Activated naive CD8-positive, alpha-beta T cell treated with anti-CD3 and anti-CD28 coated beads, Interleukin-2, amount 10 ng/mL, durations not matched to agents 7 days and 5 days (primary cell): Measurements from ENCODE around the gene GCLC. TPM values are rescaled to one million over a fixed set of nuclear protein-coding genes. Genes with fewer than 3 reads are reported as not detected.
A peak's percentile ranks its signal among the peaks of the same experiment; 100 is the strongest.
"Not testable (repeated sequence)": the region's sequence is repeated elsewhere in the genome, so short reads cannot be mapped to it uniquely, and the experiment has no call there.

ENCODE experiments used
- ATAC-seq: fragments of 150-1000 bp; cut with Tn5 transposase; one replicate; pipeline ENCODE4 v1.10.0; 2021; ENCODE audit warnings: low read depth, moderate library complexity
- POLR2A ChIA-PET: fragments of 350-600 bp; sonication (Branson Sonifier 250); formaldehyde crosslinking; loops from one replicate; lab custom pipeline; 2021; ENCODE audit warnings: antibody characterized with exemption; lab: Charles Lee
- DNase-seq: peaks from one replicate; pipeline ENCODE4 v3.0.0; 2021
- H3K27ac Mint-ChIP-seq: one replicate; pipeline ENCODE4 v1.8.0; 2022; ENCODE audit warnings: mild to moderate bottlenecking, mixed read lengths
- H3K27me3 Mint-ChIP-seq: one replicate; pipeline ENCODE4 v1.8.0; 2022; ENCODE audit warnings: mild to moderate bottlenecking, moderate library complexity, mixed read lengths
- H3K36me3 Mint-ChIP-seq: one replicate; pipeline ENCODE4 v1.8.0; 2021; ENCODE audit warnings: mild to moderate bottlenecking, mixed read lengths
- H3K4me1 Mint-ChIP-seq: one replicate; pipeline ENCODE4 v1.8.0; 2021; ENCODE audit warnings: mixed read lengths
- H3K4me3 Mint-ChIP-seq: one replicate; pipeline ENCODE4 v1.8.0; 2022; ENCODE audit warnings: mild to moderate bottlenecking, moderate library complexity, mixed read lengths
- H3K9me3 Mint-ChIP-seq: one replicate; pipeline ENCODE4 v1.8.0; 2021; ENCODE audit warnings: mixed read lengths
- total RNA-seq, 2 experiments: library from RNA; stranded (reverse); gene quantifications; one replicate each; pipeline ENCODE4 v1.2.3, GENCODE V29; 2021

The GCLC gene
- total RNA-seq, 2 experiments from 2014 or later = 32.2 to 33.7 TPM

- no peaks in the 10 kb centered on the region for H3K4me1 Mint-ChIP-seq
- no peak overlapping the region for H3K4me3 Mint-ChIP-seq
- DNase-seq (no peak), ATAC-seq (peak; percentile 26)
- POLR2A ChIA-PET = no interaction called here
- peaks cover 2% of the 10 kb centered on the region for H3K36me3 Mint-ChIP-seq
- H3K27ac Mint-ChIP-seq = no peak overlapping the region
- no peaks in the 10 kb centered on the region for H3K9me3 Mint-ChIP-seq
- H3K27me3 Mint-ChIP-seq = peaks cover 19% of the 10 kb centered on the region
Measured at GRCh38 chr6:53492860-53493634, 51.9 kb downstream of the GCLC start.

GRCh38 chr6:53487080-53487479 lies 57.8 kb downstream of the GCLC start:
- Mint-ChIP-seq H3K9me3 (no peaks in the 10 kb centered on the region), H3K27me3 (peaks cover 42% of the 10 kb centered on the region), H3K4me1 (peaks cover 9% of the 10 kb centered on the region), H3K27ac (no peak overlapping the region), H3K4me3 (no peak overlapping the region), H3K36me3 (no peaks in the 10 kb centered on the region)
- POLR2A ChIA-PET = no interaction called here
- no peak for ATAC-seq
- DNase-seq = no peak

DNA sequence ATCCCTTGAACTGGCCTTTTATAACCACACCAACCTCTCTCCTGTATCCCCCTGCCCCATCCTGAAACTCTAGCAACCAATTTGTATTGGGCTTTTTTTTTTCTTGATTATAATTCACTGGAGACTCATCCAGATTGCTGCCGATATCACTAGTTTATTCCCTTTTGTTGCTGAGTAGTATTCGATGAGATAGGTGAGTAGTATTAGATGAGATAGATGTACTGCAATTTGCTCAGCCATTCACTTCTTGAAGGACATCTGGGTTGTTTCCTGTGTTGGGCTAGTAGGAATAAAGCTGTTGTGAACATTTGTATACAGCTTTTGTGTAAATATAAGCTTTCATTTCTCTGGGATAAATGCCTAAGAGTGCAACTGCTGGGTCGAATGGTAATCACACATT lies 58.2 kb downstream of the GCLC start:
- Mint-ChIP-seq H3K27ac (no peak overlapping the region), H3K27me3 (peaks cover 41% of the 10 kb centered on the region), H3K36me3 (no peaks in the 10 kb centered on the region), H3K4me1 (peaks cover 9% of the 10 kb centered on the region), H3K4me3 (no peak overlapping the region), H3K9me3 (no peaks in the 10 kb centered on the region)
- DNase-seq = no peak
- ATAC-seq = no peak
- POLR2A ChIA-PET = no interaction called here

DNA sequence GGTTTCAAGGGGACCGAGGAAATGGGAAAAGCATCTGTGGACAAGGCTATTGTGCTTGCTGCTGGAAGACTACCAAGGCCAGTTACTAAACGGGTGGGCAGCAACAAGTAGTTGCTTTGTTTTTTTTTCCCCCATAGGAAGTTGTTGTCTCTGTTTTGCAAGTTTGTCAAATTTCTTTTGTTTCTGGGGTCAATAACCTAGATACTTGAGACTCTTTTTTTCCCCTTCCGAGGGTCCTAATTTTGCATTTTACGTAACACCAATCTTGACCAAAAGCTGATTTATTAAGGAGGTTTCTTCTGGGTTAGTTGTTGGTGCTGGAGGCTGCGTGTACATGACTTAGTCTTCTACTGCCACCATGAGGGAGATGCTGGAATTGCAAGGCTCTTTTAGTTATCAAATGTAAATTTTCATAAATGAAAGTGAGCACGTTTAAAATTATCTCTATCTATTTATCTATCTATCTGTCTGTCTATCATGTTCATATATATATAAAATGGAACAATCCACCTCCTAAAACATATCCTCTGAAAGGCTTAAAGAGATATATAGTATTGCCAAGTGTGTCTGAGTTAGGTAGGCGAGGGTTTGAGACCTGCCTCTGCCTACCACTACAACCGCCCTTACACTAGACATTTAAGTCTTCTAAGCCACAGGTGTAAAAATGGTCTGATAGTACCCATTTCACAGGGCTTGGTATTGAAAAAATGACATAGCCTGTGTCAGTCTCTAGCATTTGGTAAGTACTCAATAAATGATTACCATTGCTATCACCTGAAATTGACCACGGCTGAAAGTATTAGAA lies 60.2 kb downstream of the GCLC start:
- no peak for ATAC-seq
- POLR2A ChIA-PET = no interaction called here
- peaks cover 36% of the 10 kb centered on the region for H3K27me3 Mint-ChIP-seq

DNA sequence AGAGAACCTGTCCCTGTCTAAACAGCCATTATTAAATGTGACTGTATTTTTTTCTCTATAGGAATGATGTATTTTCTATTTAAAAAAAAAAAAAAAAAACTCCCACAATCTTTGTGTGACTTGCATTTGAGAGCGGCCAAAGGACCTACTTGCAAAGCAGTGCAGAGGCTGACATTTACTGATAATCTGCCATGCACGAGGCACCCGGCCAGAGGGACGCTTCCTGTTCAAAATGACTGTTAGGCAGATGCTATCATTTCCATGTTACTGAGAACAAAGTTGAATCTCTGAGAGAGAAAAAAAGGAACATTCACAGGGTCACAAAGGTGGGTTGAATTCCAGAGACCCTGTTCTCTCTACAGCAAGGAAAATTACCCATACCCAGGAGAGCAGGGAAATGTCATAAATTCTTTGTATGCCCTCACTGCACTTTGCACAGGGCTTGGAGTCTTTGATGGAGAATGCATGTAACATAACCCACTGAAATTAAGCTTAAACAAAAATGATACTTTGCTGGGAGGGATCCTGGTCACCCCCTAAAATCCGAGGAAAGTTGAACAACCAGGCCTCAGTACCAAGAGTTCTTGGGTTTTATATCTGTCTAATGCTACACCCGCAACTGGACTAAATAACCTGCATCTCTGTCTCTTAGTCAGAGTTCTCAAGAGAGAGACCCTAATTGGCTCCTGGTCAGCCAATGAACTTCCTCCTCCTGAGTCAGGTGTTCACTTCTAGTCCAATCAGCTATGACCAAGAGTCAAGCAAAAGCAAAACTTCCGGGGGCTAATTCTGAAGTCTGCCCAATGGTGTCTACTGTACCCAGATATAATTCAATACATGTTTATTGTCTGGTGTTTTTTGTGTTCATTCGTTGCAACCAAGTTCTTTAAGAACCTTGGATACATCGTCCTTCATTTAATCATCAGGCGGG lies 61.2 kb downstream of the GCLC start:
- no peaks in the 10 kb centered on the region for H3K36me3 Mint-ChIP-seq
- H3K4me1 Mint-ChIP-seq = peaks cover 15% of the 10 kb centered on the region
- H3K27ac Mint-ChIP-seq = no peak overlapping the region
- POLR2A ChIA-PET = no interaction called here
- DNase-seq (no peak), ATAC-seq (no peak)
- H3K27me3 Mint-ChIP-seq = peaks cover 28% of the 10 kb centered on the region
- H3K4me3 Mint-ChIP-seq = no peak overlapping the region
- H3K9me3 Mint-ChIP-seq = no peaks in the 10 kb centered on the region

More for the DNA sequence above, 60.2 kb downstream of the GCLC start:
- Mint-ChIP-seq H3K4me3 (no peak overlapping the region), H3K36me3 (no peaks in the 10 kb centered on the region), H3K27ac (no peak overlapping the region), H3K9me3 (no peaks in the 10 kb centered on the region), H3K4me1 (peaks cover 15% of the 10 kb centered on the region)
- no peak for DNase-seq

DNA sequence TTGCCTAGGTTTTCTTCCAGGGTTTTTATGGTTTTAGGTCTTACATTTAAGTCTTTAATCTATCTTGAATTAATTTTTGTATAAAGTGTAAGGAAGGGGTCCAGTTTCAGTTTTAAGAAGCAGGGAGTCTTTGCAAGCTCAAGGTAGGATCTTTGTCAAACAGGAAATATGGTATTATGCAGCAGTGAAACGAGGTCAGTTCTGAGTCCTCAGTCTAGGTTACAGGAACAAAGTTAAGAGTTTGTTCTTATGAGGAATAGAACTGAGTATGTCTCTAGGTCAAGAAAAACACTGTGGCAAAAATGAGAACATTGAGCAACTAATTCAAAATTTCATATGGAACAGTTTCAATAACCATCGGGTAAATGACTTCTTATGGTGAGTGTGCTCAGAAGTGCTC lies 63.6 kb downstream of the GCLC start:
- DNase-seq (no peak), ATAC-seq (no peak)
- POLR2A ChIA-PET = no interaction called here
- no peaks in the 10 kb centered on the region for H3K36me3 Mint-ChIP-seq
- H3K9me3 Mint-ChIP-seq = no peaks in the 10 kb centered on the region
- H3K27ac Mint-ChIP-seq = no peak overlapping the region
- H3K4me1 Mint-ChIP-seq = peaks cover 15% of the 10 kb centered on the region
- H3K27me3 Mint-ChIP-seq = peaks cover 16% of the 10 kb centered on the region
- H3K4me3 Mint-ChIP-seq = no peak overlapping the region

DNA sequence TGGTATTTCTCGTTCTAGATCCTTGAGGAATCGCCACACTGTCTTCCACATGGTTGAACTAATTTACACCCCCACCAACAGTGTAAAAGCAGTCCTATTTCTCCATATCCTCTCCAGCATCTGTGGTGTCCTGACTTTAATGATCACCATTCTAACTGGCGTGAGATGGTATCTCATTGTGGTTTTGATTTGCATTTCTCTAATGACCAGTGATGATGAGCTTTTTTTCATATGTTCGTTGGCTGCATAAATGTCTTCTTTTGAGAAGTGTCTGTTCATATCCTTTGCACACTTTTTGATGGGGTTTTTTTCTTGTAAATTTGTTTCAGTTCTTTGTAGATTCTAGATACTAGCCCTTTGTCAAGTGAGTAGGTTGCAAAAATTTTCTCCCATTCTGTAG lies 64.1 kb downstream of the GCLC start:
- H3K4me3 Mint-ChIP-seq, DNase-seq, H3K9me3 Mint-ChIP-seq, H3K27ac Mint-ChIP-seq, H3K36me3 Mint-ChIP-seq, ATAC-seq, POLR2A ChIA-PET: not testable (repeated sequence)
- peaks cover 15% of the 10 kb centered on the region for H3K4me1 Mint-ChIP-seq
- H3K27me3 Mint-ChIP-seq = peaks cover 14% of the 10 kb centered on the region

GRCh38 chr6:53479871-53480270 lies 65.0 kb downstream of the GCLC start:
- POLR2A ChIA-PET = no interaction called here
- Mint-ChIP-seq H3K27me3 (peaks cover 7% of the 10 kb centered on the region), H3K4me3 (no peak overlapping the region), H3K9me3 (no peaks in the 10 kb centered on the region), H3K27ac (no peak overlapping the region), H3K4me1 (peaks cover 15% of the 10 kb centered on the region), H3K36me3 (no peaks in the 10 kb centered on the region)
- ATAC-seq (no peak), DNase-seq (no peak)

GRCh38 chr6:53476964-53477363 lies 67.9 kb downstream of the GCLC start:
- POLR2A ChIA-PET = no interaction called here
- Mint-ChIP-seq H3K9me3 (no peaks in the 10 kb centered on the region), H3K4me3 (no peak overlapping the region), H3K36me3 (no peaks in the 10 kb centered on the region), H3K27ac (no peak overlapping the region), H3K4me1 (peaks cover 6% of the 10 kb centered on the region), H3K27me3 (peaks cover 3% of the 10 kb centered on the region)
- DNase-seq (no peak), ATAC-seq (no peak)

DNA sequence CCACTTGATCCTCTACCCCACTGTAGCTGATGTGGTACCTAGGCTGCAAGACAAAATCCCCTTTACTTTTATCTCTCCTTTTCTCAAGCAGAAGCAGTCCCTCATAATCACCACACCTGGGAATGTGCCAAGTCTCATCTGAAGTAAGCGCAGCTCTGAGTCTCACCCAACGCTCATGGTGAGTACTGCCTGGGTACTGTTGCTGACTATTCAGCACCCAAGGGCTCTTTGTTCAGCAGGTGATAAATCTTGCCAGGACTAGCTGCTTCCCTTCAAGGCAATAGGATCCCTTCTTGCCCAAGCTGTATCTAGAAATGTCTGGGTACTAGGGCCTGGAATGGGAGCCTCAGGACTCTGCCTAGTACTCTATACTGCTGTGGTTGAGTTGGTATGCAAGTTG lies 70.9 kb downstream of the GCLC start:
- POLR2A ChIA-PET = no interaction called here

DNA sequence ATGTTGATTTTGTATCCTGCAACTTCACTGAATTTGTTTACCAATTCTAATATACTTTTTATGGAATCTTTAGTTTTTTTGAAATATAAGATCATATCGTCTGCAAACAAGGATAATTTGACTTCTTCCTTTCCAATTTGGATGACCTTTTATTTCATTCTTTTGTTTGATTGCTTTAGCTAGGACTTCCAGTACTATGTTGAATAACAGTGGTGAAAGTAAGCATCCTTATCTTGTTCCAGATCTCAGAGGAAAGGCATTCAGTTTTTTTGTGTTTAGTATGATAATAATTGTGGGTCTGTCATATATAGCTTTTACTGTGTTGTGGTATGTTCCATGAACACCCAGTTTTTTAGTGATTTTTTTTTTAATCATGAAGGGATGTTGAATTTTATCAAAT lies 75.7 kb downstream of the GCLC start:
- H3K27me3 Mint-ChIP-seq = peaks cover 27% of the 10 kb centered on the region
- no peak overlapping the region for H3K4me3 Mint-ChIP-seq
- POLR2A ChIA-PET = no interaction called here
- H3K27ac Mint-ChIP-seq = no peak overlapping the region
- H3K36me3 Mint-ChIP-seq = no peaks in the 10 kb centered on the region
- no peaks in the 10 kb centered on the region for H3K4me1 Mint-ChIP-seq
- ATAC-seq (no peak), DNase-seq (no peak)
- H3K9me3 Mint-ChIP-seq = no peaks in the 10 kb centered on the region

More for the DNA sequence above, 70.9 kb downstream of the GCLC start:
- Mint-ChIP-seq H3K4me3 (no peak overlapping the region), H3K36me3 (no peaks in the 10 kb centered on the region), H3K9me3 (no peaks in the 10 kb centered on the region), H3K4me1 (no peaks in the 10 kb centered on the region), H3K27me3 (peaks cover 16% of the 10 kb centered on the region), H3K27ac (no peak overlapping the region)
- DNase-seq (no peak), ATAC-seq (no peak)

- ATAC-seq (no peak), DNase-seq (no peak)
- H3K27me3 Mint-ChIP-seq = peaks cover 27% of the 10 kb centered on the region
- no peak overlapping the region for H3K27ac Mint-ChIP-seq
- H3K9me3 Mint-ChIP-seq = no peaks in the 10 kb centered on the region
- POLR2A ChIA-PET = no interaction called here
- H3K36me3 Mint-ChIP-seq = no peaks in the 10 kb centered on the region
- H3K4me3 Mint-ChIP-seq = no peak overlapping the region
- no peaks in the 10 kb centered on the region for H3K4me1 Mint-ChIP-seq
Measured at GRCh38 chr6:53466257-53466656, 78.6 kb downstream of the GCLC start.

DNA sequence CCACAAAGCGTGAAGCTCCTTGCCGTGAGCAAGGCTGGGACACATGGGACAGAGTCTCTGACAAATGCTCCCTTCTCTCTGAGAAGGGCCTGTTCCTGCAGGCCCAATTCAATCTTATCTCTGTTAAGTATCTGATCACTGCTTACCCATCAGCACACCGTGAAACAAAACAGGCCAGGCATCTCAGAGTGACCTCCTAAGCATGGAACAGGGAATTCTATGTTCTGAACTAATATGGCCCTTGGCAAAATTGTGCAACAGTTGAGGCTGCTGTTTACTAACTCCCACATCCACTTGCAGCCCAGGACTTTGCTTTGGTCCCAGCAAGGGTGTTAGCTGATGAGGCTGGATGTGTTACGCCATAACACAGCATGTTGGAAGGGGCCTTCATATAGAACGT lies 79.2 kb downstream of the GCLC start:
- Mint-ChIP-seq H3K4me1 (no peaks in the 10 kb centered on the region), H3K27me3 (peaks cover 27% of the 10 kb centered on the region), H3K36me3 (no peaks in the 10 kb centered on the region), H3K9me3 (no peaks in the 10 kb centered on the region), H3K27ac (no peak overlapping the region), H3K4me3 (no peak overlapping the region)
- DNase-seq (no peak), ATAC-seq (no peak)
- POLR2A ChIA-PET = no interaction called here
